Caco-2 (cell line): Measurements from ENCODE around the gene PEX1. TPM values are rescaled to one million over a fixed set of nuclear protein-coding genes. Genes with fewer than 3 reads are reported as not detected.
"Not testable (repeated sequence)": the region's sequence is repeated elsewhere in the genome, so short reads cannot be mapped to it uniquely, and the experiment has no call there.

ENCODE experiments used
- BruUV-seq: library from RNA; stranded (reverse); fragments of 400-500 nt; replicated peaks from 2 replicates; lab custom pipeline; 2021; lab: Mats Ljungman, UMichigan
- CTCF ChIA-PET: fragments of 300-600 bp; sonication (Branson Sonifier 250); formaldehyde crosslinking; loops from one replicate; lab custom pipeline; 2022; ENCODE audit warnings: antibody characterized with exemption; lab: Charles Lee
- POLR2A ChIA-PET: fragments of 300-600 bp; sonication (Branson Sonifier 250); formaldehyde crosslinking; loops from one replicate; lab custom pipeline; 2022; ENCODE audit warnings: antibody characterized with exemption; lab: Charles Lee
- DNase-seq, 2 experiments: peaks; one replicate each; pipeline versions ENCODE4 v3.0.0 to v3.0.0-alpha.2; 2020 to 2022
- H3K27me3 ChIP-seq: replicated peaks from 2 replicates; pipeline ENCODE4 v1.6.0; 2011; ENCODE audit warnings: low read length; ENCODE audit not compliant: control insufficient read depth, insufficient read depth
- H3K36me3 ChIP-seq: 2 replicates; pipeline ENCODE4 v1.5.1; 2011; ENCODE audit warnings: low read length; ENCODE audit not compliant: control insufficient read depth, insufficient read depth
- H3K4me1 ChIP-seq: fragments of 250-450 bp; sonication (Bioruptor Pico); 2 replicates; pipeline ENCODE4 v1.5.1; 2020; ENCODE audit warnings: mild to moderate bottlenecking
- H3K4me3 ChIP-seq: 2 replicates; pipeline ENCODE4 v1.5.1; 2011; ENCODE audit warnings: low read depth, mild to moderate bottlenecking, control low read depth, low read length
- H3K9me3 ChIP-seq: fragments of 250-450 bp; sonication (Bioruptor Pico); 2 replicates; pipeline ENCODE4 v1.5.1; 2020; ENCODE audit warnings: mild to moderate bottlenecking, moderate library complexity
- H3K27ac Mint-ChIP-seq: one replicate; pipeline ENCODE4 v1.8.0; 2022; ENCODE audit warnings: mixed read lengths; ENCODE audit not compliant: unreplicated experiment
- H3K27me3 Mint-ChIP-seq: one replicate; pipeline ENCODE4 v1.8.0; 2022; ENCODE audit warnings: mixed read lengths; ENCODE audit not compliant: insufficient read depth, unreplicated experiment
- H3K36me3 Mint-ChIP-seq: one replicate; pipeline ENCODE4 v1.8.0; 2022; ENCODE audit warnings: mild to moderate bottlenecking, mixed read lengths; ENCODE audit not compliant: insufficient read depth, unreplicated experiment
- H3K4me1 Mint-ChIP-seq: one replicate; pipeline ENCODE4 v1.8.0; 2022; ENCODE audit warnings: low read depth, mixed read lengths; ENCODE audit not compliant: unreplicated experiment
- H3K4me3 Mint-ChIP-seq: one replicate; pipeline ENCODE4 v1.8.0; 2022; ENCODE audit warnings: mild to moderate bottlenecking, moderate library complexity, mixed read lengths; ENCODE audit not compliant: unreplicated experiment
- H3K9me3 Mint-ChIP-seq: one replicate; pipeline ENCODE4 v1.8.0; 2022; ENCODE audit warnings: mixed read lengths; ENCODE audit not compliant: unreplicated experiment
- CTCF ChIP-seq, 2 experiments: fragments of 200-600 bp in 1 of 2; IDR thresholded peaks; 1 replicate in 1 of 2; 2 replicates in 1 of 2; pipeline versions ENCODE4 v1.5.1 to v1.8.0; 2011 to 2022; ENCODE audit warnings: antibody characterized with exemption in 1 of 2, control low read depth in 1 of 2, inconsistent platforms in 1 of 2, low read depth in 1 of 2, low read length in 1 of 2, mild to moderate bottlenecking in 1 of 2, moderate library complexity in 1 of 2; ENCODE audit not compliant: insufficient read depth in 1 of 2, severe bottlenecking in 1 of 2, unreplicated experiment in 1 of 2
- intact Hi-C: fragments of 100-400 bp; cut with micrococcal nuclease; formaldehyde crosslinking; loops from one replicate; pipeline ENCODE4 v1.10.0; 2022; ENCODE audit not compliant: unreplicated experiment
- total RNA-seq: library from RNA; stranded (reverse); gene quantifications from 2 replicates; pipeline ENCODE4 v1.2.3, GENCODE V29; 2022

The PEX1 gene
- total RNA-seq, 1 experiment from 2014 or later, result 20.1 TPM

DNA sequence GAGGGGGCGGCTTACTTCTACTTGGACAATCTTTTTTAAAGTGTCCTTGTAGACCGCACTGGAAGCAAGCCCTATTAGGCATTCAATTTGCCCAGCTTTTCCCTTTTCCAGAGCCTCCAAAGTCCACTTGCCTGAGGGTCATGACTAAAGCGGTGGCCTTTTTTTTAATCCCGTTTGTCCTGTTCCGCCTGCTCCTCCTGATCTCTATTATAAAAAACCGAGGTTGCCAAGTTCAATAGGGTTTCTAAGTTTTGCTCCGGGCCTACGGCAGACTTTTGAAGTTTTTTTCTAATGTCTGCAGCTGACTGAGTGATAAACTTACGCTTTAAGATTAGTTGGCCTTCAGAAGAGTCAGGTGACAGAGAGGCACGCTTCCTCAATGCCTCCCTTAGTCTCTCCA is 54.3 kb downstream of the PEX1 start:
- H3K36me3 Mint-ChIP-seq, H3K4me3 ChIP-seq, H3K27me3 ChIP-seq, H3K4me1 Mint-ChIP-seq, POLR2A ChIA-PET, H3K27me3 Mint-ChIP-seq, H3K9me3 ChIP-seq, CTCF ChIA-PET, BruUV-seq, H3K36me3 ChIP-seq: not testable (repeated sequence)
- DNase-seq, result peak; percentile 78 to 80
- Mint-ChIP-seq H3K9me3 (peaks cover 12% of the 10 kb centered on the region), H3K27ac (peak overlapping the region; percentile 11), H3K4me3 (peak overlapping the region; percentile 25)
- intact Hi-C loops, result loop anchor here (1.0 kb wide), 1 partner anchor 8 kb away; no protein-coding TSS in a partner anchor
- peaks cover 22% of the 10 kb centered on the region for H3K4me1 ChIP-seq

DNA sequence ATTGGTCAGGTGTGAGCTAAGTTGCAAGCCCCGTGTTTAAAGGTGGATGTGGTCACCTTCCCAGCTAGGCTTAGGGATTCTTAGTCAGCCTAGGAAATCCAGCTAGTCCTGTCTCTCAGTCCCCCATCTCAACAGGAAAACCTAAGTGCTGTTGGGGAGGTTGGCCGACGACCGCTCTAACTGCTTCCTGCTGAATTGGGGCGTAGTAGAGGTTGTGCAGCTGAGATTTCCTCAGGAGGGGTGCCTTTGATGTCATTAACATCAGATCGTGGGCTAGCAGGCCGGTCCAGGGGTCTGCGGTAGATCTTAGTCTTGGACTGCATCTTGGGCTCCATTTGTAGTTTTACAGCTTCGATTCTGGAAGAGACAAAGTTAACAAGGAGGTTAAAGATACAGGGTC is 59.7 kb downstream of the PEX1 start:
- H3K4me3 ChIP-seq, H3K27ac Mint-ChIP-seq, CTCF ChIA-PET, H3K27me3 Mint-ChIP-seq, H3K4me3 Mint-ChIP-seq, BruUV-seq, H3K36me3 ChIP-seq, POLR2A ChIA-PET, DNase-seq, H3K9me3 ChIP-seq, H3K27me3 ChIP-seq, intact Hi-C loops: not testable (repeated sequence)
- Mint-ChIP-seq H3K36me3 (peaks cover 15% of the 10 kb centered on the region), H3K9me3 (peaks cover 25% of the 10 kb centered on the region), H3K4me1 (peaks cover 13% of the 10 kb centered on the region)
- H3K4me1 ChIP-seq, result peaks cover 37% of the 10 kb centered on the region

GRCh38 chr7:92466682-92467081 is 61.6 kb downstream of the PEX1 start:
- no TSS peak for BruUV-seq
- peaks cover 26% of the 10 kb centered on the region for H3K4me1 ChIP-seq
- peak; percentile 64 to 76 for DNase-seq
- intact Hi-C loops, result loop anchor here (1.0 kb wide), 1 partner anchor 8 kb away; no protein-coding TSS in a partner anchor
- H3K27ac Mint-ChIP-seq, result peak overlapping the region; percentile 42
- peaks cover 22% of the 10 kb centered on the region for H3K4me1 Mint-ChIP-seq
- peaks cover 21% of the 10 kb centered on the region for H3K36me3 Mint-ChIP-seq
- no peak overlapping the region for H3K4me3 ChIP-seq
- CTCF ChIA-PET, result interaction anchor here (1.3 kb wide), 1 partner anchor 20 kb away, joined by 6 read pairs; the partner anchor contains the start of gene GATAD1
- H3K9me3 Mint-ChIP-seq, result peaks cover 25% of the 10 kb centered on the region
- H3K4me3 Mint-ChIP-seq, result no peak overlapping the region
- POLR2A ChIA-PET, result interaction anchor here (0.6 to 1.3 kb wide), 2 partner anchors 62 to 362 kb away, joined by 5 to 6 read pairs; partner anchors contain the start of genes PEX1 and RBM48
- no peak for TF ChIP-seq CTCF (IDR thresholded peaks at IDR 0.05; ENCODE audit: insufficient read depth in 1 of 2, low read depth in 1 of 2, low read length in 1 of 2, severe bottlenecking in 1 of 2, unreplicated experiment in 1 of 2)
- H3K9me3 ChIP-seq, result peaks cover 9% of the 10 kb centered on the region
- no peaks in the 10 kb centered on the region for H3K27me3 Mint-ChIP-seq
- no peaks in the 10 kb centered on the region for H3K27me3 ChIP-seq
- H3K36me3 ChIP-seq, result no peaks in the 10 kb centered on the region

DNA sequence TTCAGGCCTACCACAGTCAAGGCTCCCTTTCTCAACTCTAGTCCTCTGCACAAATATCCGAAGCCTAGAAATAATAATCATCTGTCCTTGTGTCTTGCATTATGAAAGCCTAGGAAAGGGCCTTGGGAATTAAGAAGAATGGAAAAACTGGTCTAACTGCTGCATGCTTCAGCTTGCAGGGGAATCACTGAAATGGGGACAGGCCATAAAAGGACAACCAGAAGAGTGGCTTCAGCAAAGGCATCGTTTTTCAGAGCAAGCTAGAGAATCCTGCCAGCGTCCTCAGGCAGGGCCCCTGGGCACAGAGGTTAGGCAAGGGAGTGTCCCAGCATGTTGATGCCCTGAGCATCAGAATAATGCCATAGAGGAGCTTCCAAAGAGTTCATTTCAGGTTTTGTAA is 63.8 kb downstream of the PEX1 start:
- intact Hi-C loops, result loop anchor here (1.0 to 5.0 kb wide), 2 partner anchors 16 to 582 kb away; partner anchors contain the start of gene MTERF1
- H3K36me3 Mint-ChIP-seq, result peaks cover 21% of the 10 kb centered on the region
- POLR2A ChIA-PET, result interaction anchor here (0.9 kb wide), 1 partner anchor 64 kb away, joined by 3 read pairs; the partner anchor contains the start of genes PEX1 and RBM48
- Histone ChIP-seq H3K36me3 (no peaks in the 10 kb centered on the region), H3K4me1 (peaks cover 26% of the 10 kb centered on the region), H3K27me3 (no peaks in the 10 kb centered on the region), H3K9me3 (peaks cover 9% of the 10 kb centered on the region), H3K4me3 (no peak overlapping the region)
- BruUV-seq, result no TSS peak
- CTCF ChIA-PET, result interaction anchor here (0.7 kb wide), 1 partner anchor 39 kb away, joined by 3 read pairs; no protein-coding TSS in a partner anchor
- peaks cover 22% of the 10 kb centered on the region for H3K4me1 Mint-ChIP-seq
- H3K27ac Mint-ChIP-seq, result peak overlapping the region; percentile 22
- TF ChIP-seq CTCF (IDR thresholded peaks at IDR 0.05; ENCODE audit: insufficient read depth in 1 of 2, low read depth in 1 of 2, low read length in 1 of 2, severe bottlenecking in 1 of 2, unreplicated experiment in 1 of 2), result no peak
- H3K4me3 Mint-ChIP-seq, result no peak overlapping the region
- peaks cover 18% of the 10 kb centered on the region for H3K9me3 Mint-ChIP-seq
- H3K27me3 Mint-ChIP-seq, result no peaks in the 10 kb centered on the region
- DNase-seq, result peak; percentile 33 to 56
